HCT116 (cell line): Measurements from ENCODE around the gene TIAM2. TPM values are rescaled to one million over a fixed set of nuclear protein-coding genes. Genes with fewer than 3 reads are reported as not detected.

Source experiments
- ATAC-seq: fragments of 200-7000 bp; cut with Tn5 transposase; 2 replicates; pipeline ENCODE4 v1.9.1; 2020; ENCODE audit warnings: mild to moderate bottlenecking, moderate library complexity
- BruUV-seq: library from RNA; stranded (reverse); fragments of 400-500 nt; replicated peaks from 2 replicates; lab custom pipeline; 2021; lab: Mats Ljungman, UMichigan
- CTCF ChIA-PET: fragments of 300-600 bp; sonication (Branson Sonifier 250); formaldehyde crosslinking; loops from one replicate; lab custom pipeline; 2021; ENCODE audit warnings: antibody characterized with exemption; lab: Charles Lee
- POLR2A ChIA-PET: fragments of 300-600, 350-600 bp; sonication (Branson Sonifier 250); formaldehyde crosslinking; loops from one replicate; lab custom pipeline; 2021; ENCODE audit warnings: antibody characterized with exemption; lab: Charles Lee
- RAD21 ChIA-PET, 2 experiments: fragments of 300-600 bp; sonication (Branson Sonifier 250); formaldehyde crosslinking; loops; one replicate each; lab custom pipeline; 2023; ENCODE audit warnings: low total read pairs in 2 of 2; ENCODE audit not compliant: uncharacterized antibody in 2 of 2, unreplicated experiment in 2 of 2, low non-redundant PET in 1 of 2; lab: Charles Lee
- DNase-seq: peaks from one replicate; pipeline ENCODE4 v3.0.0-alpha.2; 2010; ENCODE audit warnings: low read depth, low spot score
- H2AFZ ChIP-seq: fragments of 200-600 bp; shearing (Covaris generic), sonication (generic); 2 replicates; pipeline ENCODE4 v1.6.1; 2017; ENCODE audit warnings: low read depth, mixed run types, mixed read lengths, antibody characterized with exemption, low read length; ENCODE audit not compliant: poor library complexity, severe bottlenecking
- H3K27ac ChIP-seq: 2 replicates; pipeline ENCODE4 v1.5.1; 2012; ENCODE audit warnings: low read depth, low read length
- H3K27me3 ChIP-seq: fragments of 200-600 bp; sonication (generic); 2 replicates; pipeline ENCODE4 v1.6.1; 2016; ENCODE audit warnings: mixed run types, low read length, mixed read lengths; ENCODE audit not compliant: insufficient read depth
- H3K36me3 ChIP-seq, 2 experiments: fragments of 200-500 bp in 1 of 2; fragments of 200-600 bp in 1 of 2; sonication (Bioruptor generic) in 1 of 2; sonication (generic) in 1 of 2; 2 replicates each; pipeline versions ENCODE4 v1.5.1 to v1.6.1; 2014 to 2016; ENCODE audit warnings: low read length in 2 of 2, inconsistent platforms in 1 of 2, mixed read lengths in 1 of 2, mixed run types in 1 of 2; ENCODE audit not compliant: insufficient read depth in 2 of 2, control insufficient read depth in 1 of 2
- H3K4me1 ChIP-seq, 2 experiments: fragments of 200-600 bp in 1 of 2; sonication (generic) in 1 of 2; 2 replicates each; pipeline versions ENCODE4 v1.5.1 to v1.6.1; 2012 to 2017; ENCODE audit warnings: low read length in 2 of 2, inconsistent platforms in 1 of 2, mild to moderate bottlenecking in 1 of 2, mixed read lengths in 1 of 2, mixed run types in 1 of 2, moderate library complexity in 1 of 2; ENCODE audit not compliant: insufficient read depth in 2 of 2, control insufficient read depth in 1 of 2
- H3K4me2 ChIP-seq: fragments of 200-600 bp; sonication (generic); 2 replicates; pipeline ENCODE4 v1.6.1; 2017; ENCODE audit warnings: mixed run types, low read length, mixed read lengths
- H3K4me3 ChIP-seq, 2 experiments: fragments of 200-600 bp in 1 of 2; sonication (generic) in 1 of 2; replicated peaks in 1 of 2; 2 replicates each; pipeline ENCODE4 v1.5.1; 2011 to 2016; ENCODE audit warnings: low read length in 2 of 2, control low read depth in 1 of 2, low read depth in 1 of 2, mild to moderate bottlenecking in 1 of 2, mixed read lengths in 1 of 2, mixed run types in 1 of 2
- H3K79me2 ChIP-seq: fragments of 200-600 bp; sonication (generic); 2 replicates; pipeline ENCODE4 v1.6.1; 2017; ENCODE audit warnings: mild to moderate bottlenecking, mixed run types, low read length, moderate library complexity, mixed read lengths; ENCODE audit not compliant: insufficient read depth
- H3K9ac ChIP-seq: fragments of 200-600 bp; sonication (generic); 2 replicates; pipeline ENCODE4 v1.6.1; 2016; ENCODE audit warnings: low read length, mixed read lengths
- H3K9me2 ChIP-seq: fragments of 200-600 bp; sonication (generic), shearing (Covaris generic); 2 replicates; pipeline ENCODE4 v1.6.1; 2017; ENCODE audit warnings: mixed run types, mild to moderate bottlenecking, moderate library complexity; ENCODE audit not compliant: insufficient read depth
- H3K9me3 ChIP-seq, 2 experiments: fragments of 200-500 bp in 1 of 2; fragments of 200-600 bp in 1 of 2; sonication (Bioruptor generic) in 1 of 2; sonication (generic) in 1 of 2; 2 replicates each; pipeline ENCODE4 v1.6.1; 2014 to 2017; ENCODE audit warnings: low read length in 2 of 2, mixed read lengths in 2 of 2, inconsistent platforms in 1 of 2, low read depth in 1 of 2, mild to moderate bottlenecking in 1 of 2, mixed run types in 1 of 2, moderate library complexity in 1 of 2; ENCODE audit not compliant: control insufficient read depth in 1 of 2, insufficient read depth in 1 of 2
- H4K20me1 ChIP-seq: fragments of 200-600 bp; sonication (generic), shearing (Covaris generic); 2 replicates; pipeline ENCODE4 v1.6.1; 2017; ENCODE audit warnings: mixed run types, mild to moderate bottlenecking, moderate library complexity; ENCODE audit not compliant: insufficient read depth
- CEBPB ChIP-seq: IDR thresholded peaks from 2 replicates; pipeline ENCODE4 v1.6.1; 2012; ENCODE audit warnings: low read depth
- EGR1 ChIP-seq: IDR thresholded peaks from 2 replicates; pipeline ENCODE4 v1.6.1; 2012; ENCODE audit warnings: low read depth
- EZH2 ChIP-seq: fragments of 200-600 bp; sonication (generic); IDR thresholded peaks from 2 replicates; pipeline ENCODE4 v1.6.1; 2017; ENCODE audit warnings: antibody characterized with exemption, mixed run types
- EZH2phosphoT487 ChIP-seq: fragments of 200-600 bp; IDR thresholded peaks from 2 replicates; pipeline ENCODE4 v1.6.1; 2018; ENCODE audit warnings: antibody characterized with exemption, borderline replicate concordance
- POLR2A ChIP-seq: IDR thresholded peaks from 2 replicates; pipeline ENCODE4 v1.7.0; 2011; ENCODE audit warnings: borderline replicate concordance; ENCODE audit not compliant: insufficient read depth, insufficient read length; ENCODE audit errors: extremely low read depth
- RAD21 ChIP-seq: IDR thresholded peaks from 2 replicates; pipeline ENCODE4 v1.6.1; 2012; ENCODE audit warnings: low read depth, mild to moderate bottlenecking
- SIN3A ChIP-seq: IDR thresholded peaks from 2 replicates; pipeline ENCODE4 v1.6.1; 2012; ENCODE audit warnings: low read depth
- SP1 ChIP-seq: IDR thresholded peaks from 2 replicates; pipeline ENCODE4 v1.6.1; 2012; ENCODE audit warnings: low read depth
- SRF ChIP-seq: IDR thresholded peaks from 2 replicates; pipeline ENCODE4 v1.6.1; 2012; ENCODE audit warnings: low read depth
- TCF7L2 ChIP-seq: IDR thresholded peaks from 2 replicates; pipeline ENCODE4 v1.7.0; 2011; ENCODE audit warnings: borderline replicate concordance, inconsistent platforms; ENCODE audit not compliant: insufficient read depth, insufficient read length; ENCODE audit errors: extremely low read depth
- YY1 ChIP-seq: IDR thresholded peaks from 2 replicates; pipeline ENCODE4 v1.6.1; 2011; ENCODE audit warnings: low read length, low read depth, moderate library complexity, mild to moderate bottlenecking; ENCODE audit not compliant: insufficient replicate concordance; ENCODE audit errors: extremely low read depth
- ZFX ChIP-seq: fragments of 450-650 bp; IDR thresholded peaks from 2 replicates; pipeline ENCODE4 v1.6.1; 2017
- ZNF274 ChIP-seq: fragments of 200-500 bp; sonication (Bioruptor generic); IDR thresholded peaks from 2 replicates; pipeline ENCODE4 v1.6.1; 2014; ENCODE audit warnings: mild to moderate bottlenecking, low read depth, low read length, inconsistent platforms
- intact Hi-C: fragments of 100-400 bp; cut with micrococcal nuclease; formaldehyde crosslinking; loops from 2 replicates; pipeline ENCODE4 v1.10.0; 2022
- total RNA-seq: library from RNA; stranded (reverse); gene quantifications from one replicate; pipeline ENCODE4 v1.2.1, GENCODE V29; 2021; ENCODE audit not compliant: unreplicated experiment
- TF ChIP-seq, protein P1 (sequence below), 3 experiments: fragments of 200-600 bp in 1 of 3; sonication (generic) in 1 of 3; IDR thresholded peaks in 2 of 3; conservative IDR thresholded peaks in 1 of 3; 2 replicates each; pipeline ENCODE4 v1.5.1; 2012 to 2017; ENCODE audit warnings: low read depth in 2 of 3, low read length in 2 of 3, antibody characterized with exemption in 1 of 3, borderline replicate concordance in 1 of 3, control low read depth in 1 of 3, mild to moderate bottlenecking in 1 of 3, mixed read lengths in 1 of 3, mixed run types in 1 of 3, moderate library complexity in 1 of 3; ENCODE audit not compliant: insufficient read depth in 1 of 3
- TF ChIP-seq, protein P2 (sequence below): IDR thresholded peaks from 2 replicates; pipeline ENCODE4 v1.6.1; 2012
- TF ChIP-seq, protein P3 (sequence below): IDR thresholded peaks from 2 replicates; pipeline ENCODE4 v1.6.1; 2012

Gene TIAM2
- total RNA-seq, 1 experiment from 2014 or later, result 9.4 TPM

DNA sequence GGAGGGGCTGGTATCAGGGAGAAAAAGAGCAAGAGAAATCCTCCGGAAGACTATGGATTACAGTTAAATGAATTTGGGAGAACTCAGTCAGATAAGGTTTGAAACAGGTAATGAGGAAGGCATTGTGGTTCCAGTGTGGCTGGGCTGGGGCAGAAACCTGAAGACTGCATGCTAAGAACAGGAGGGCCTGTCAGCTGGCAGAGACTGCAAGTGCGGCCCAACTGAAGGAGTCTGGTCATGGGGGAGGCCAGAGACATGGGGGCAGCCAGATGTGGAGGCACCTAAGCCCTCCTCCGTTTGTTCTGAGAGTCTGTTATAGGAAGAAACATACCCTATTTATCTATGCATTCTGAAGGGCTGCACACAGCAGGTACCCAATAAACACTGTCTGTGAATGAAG is 302.6 kb downstream of the TIAM2 start:
- ChIA-PET POLR2A (no interaction called here), CTCF (no interaction called here), RAD21 (no interaction called here)
- Histone ChIP-seq H3K4me2 (no peak overlapping the region), H3K9me2 (no peaks in the 10 kb centered on the region), H4K20me1 (no peaks in the 10 kb centered on the region), H3K9me3 (no peaks in the 10 kb centered on the region), H3K79me2 (peaks cover 6% of the 10 kb centered on the region; the same call in 1 of the 2 replicates), H3K4me3 (no peak overlapping the region), H3K4me1 (peaks cover 6 to 7% of the 10 kb centered on the region in 2 experiments), H3K9ac (no peak overlapping the region), H3K27ac (no peak overlapping the region), H2AFZ (no peak overlapping the region), H3K27me3 (no peaks in the 10 kb centered on the region), H3K36me3 (peaks cover 15 to 16% of the 10 kb centered on the region in 2 experiments)
- BruUV-seq, result no TSS peak
- intact Hi-C loops, result no loop called here
- no peak for TF ChIP-seq SRF
- TF ChIP-seq EZH2, result no peak
- TF ChIP-seq ZNF274, result no peak
- TF ChIP-seq, protein P1, sequence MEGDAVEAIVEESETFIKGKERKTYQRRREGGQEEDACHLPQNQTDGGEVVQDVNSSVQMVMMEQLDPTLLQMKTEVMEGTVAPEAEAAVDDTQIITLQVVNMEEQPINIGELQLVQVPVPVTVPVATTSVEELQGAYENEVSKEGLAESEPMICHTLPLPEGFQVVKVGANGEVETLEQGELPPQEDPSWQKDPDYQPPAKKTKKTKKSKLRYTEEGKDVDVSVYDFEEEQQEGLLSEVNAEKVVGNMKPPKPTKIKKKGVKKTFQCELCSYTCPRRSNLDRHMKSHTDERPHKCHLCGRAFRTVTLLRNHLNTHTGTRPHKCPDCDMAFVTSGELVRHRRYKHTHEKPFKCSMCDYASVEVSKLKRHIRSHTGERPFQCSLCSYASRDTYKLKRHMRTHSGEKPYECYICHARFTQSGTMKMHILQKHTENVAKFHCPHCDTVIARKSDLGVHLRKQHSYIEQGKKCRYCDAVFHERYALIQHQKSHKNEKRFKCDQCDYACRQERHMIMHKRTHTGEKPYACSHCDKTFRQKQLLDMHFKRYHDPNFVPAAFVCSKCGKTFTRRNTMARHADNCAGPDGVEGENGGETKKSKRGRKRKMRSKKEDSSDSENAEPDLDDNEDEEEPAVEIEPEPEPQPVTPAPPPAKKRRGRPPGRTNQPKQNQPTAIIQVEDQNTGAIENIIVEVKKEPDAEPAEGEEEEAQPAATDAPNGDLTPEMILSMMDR (IDR thresholded peaks at IDR 0.05 in 2 of 3, conservative IDR thresholded peaks at IDR 0.05 in 1 of 3; ENCODE audit: borderline replicate concordance in 1 of 3, insufficient read depth in 1 of 3, low read depth in 2 of 3, low read length in 2 of 3), result no peak
- ATAC-seq (no peak), DNase-seq (no peak)

DNA sequence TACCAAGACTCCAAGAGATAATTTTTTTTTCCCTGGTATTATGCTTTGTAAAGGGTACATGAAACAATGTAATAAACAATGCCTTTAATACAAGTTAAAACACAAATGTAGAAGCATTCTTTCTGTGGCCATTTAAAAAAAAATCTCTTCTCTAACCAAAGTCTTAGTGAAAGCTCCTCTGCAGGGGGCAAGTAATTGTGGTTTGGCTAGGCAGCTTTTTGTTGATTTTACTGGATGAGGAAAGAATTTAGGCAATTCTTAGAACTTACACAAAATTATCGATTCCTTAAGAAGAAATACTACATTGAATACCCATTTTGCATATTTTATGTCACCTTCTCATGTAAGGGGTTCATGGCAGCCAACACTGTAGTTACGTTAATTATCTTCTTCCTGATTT is 306.8 kb downstream of the TIAM2 start:
- Histone ChIP-seq H3K4me3 (no peak overlapping the region), H3K9ac (no peak overlapping the region), H3K9me3 (no peaks in the 10 kb centered on the region), H3K79me2 (peaks cover 21% of the 10 kb centered on the region), H3K27me3 (no peaks in the 10 kb centered on the region), H3K9me2 (no peaks in the 10 kb centered on the region), H4K20me1 (0 out of 2 replicates have a peak, but pooled peaks cover 3% of the 10 kb centered on the region), H3K4me1 (no peaks in the 10 kb centered on the region), H3K27ac (no peak overlapping the region), H3K4me2 (no peak overlapping the region), H2AFZ (no peak overlapping the region), H3K36me3 (peaks cover 12 to 22% of the 10 kb centered on the region in 2 experiments)
- ChIA-PET RAD21 (no interaction called here), CTCF (no interaction called here), POLR2A (no interaction called here)
- DNase-seq (no peak), ATAC-seq (no peak)
- no TSS peak for BruUV-seq
- intact Hi-C loops, result no loop called here
- TF ChIP-seq EGR1, result no peak
- no peak for TF ChIP-seq ZNF274
- TF ChIP-seq TCF7L2, result no peak
- TF ChIP-seq SP1, result no peak
- TF ChIP-seq, protein P1 (IDR thresholded peaks at IDR 0.05 in 2 of 3, conservative IDR thresholded peaks at IDR 0.05 in 1 of 3; ENCODE audit: borderline replicate concordance in 1 of 3, insufficient read depth in 1 of 3, low read depth in 2 of 3, low read length in 2 of 3), result no peak
- no peak for TF ChIP-seq YY1
- no peak for TF ChIP-seq CEBPB
- TF ChIP-seq SIN3A, result no peak
- no peak for TF ChIP-seq EZH2phosphoT487
- TF ChIP-seq POLR2A, result no peak
- TF ChIP-seq, protein P2, sequence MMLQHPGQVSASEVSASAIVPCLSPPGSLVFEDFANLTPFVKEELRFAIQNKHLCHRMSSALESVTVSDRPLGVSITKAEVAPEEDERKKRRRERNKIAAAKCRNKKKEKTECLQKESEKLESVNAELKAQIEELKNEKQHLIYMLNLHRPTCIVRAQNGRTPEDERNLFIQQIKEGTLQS, result no peak
- TF ChIP-seq EZH2, result no peak
- TF ChIP-seq RAD21, result no peak
- TF ChIP-seq ZFX, result no peak
- TF ChIP-seq, protein P3, sequence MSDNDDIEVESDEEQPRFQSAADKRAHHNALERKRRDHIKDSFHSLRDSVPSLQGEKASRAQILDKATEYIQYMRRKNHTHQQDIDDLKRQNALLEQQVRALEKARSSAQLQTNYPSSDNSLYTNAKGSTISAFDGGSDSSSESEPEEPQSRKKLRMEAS, result no peak
